IMR-90 (cell line): ENCODE results near the gene STX16.

Experiments used
- BHLHE40 ChIP-seq: fragments of 150-350 bp; IDR thresholded peaks from 2 replicates; pipeline ENCODE4 v1.6.1; 2016; ENCODE audit warnings: mild to moderate bottlenecking, low read depth, low read length
- CEBPB ChIP-seq: IDR thresholded peaks from 2 replicates; pipeline ENCODE4 v1.6.1; 2012; ENCODE audit warnings: low read depth, low read length, improper control_type of control experiment
- CHD1 ChIP-seq: IDR thresholded peaks from 2 replicates; pipeline ENCODE4 v1.6.1; 2012; ENCODE audit warnings: low read depth, low read length, improper control_type of control experiment
- MAZ ChIP-seq: IDR thresholded peaks from 2 replicates; pipeline ENCODE4 v1.6.1; 2012; ENCODE audit warnings: low read depth, mild to moderate bottlenecking, low read length, improper control_type of control experiment, moderate library complexity, borderline replicate concordance
- POLR2A ChIP-seq: IDR thresholded peaks from 2 replicates; pipeline ENCODE4 v1.6.1; 2012; ENCODE audit warnings: mild to moderate bottlenecking, low read depth, low read length
- RAD21 ChIP-seq: IDR thresholded peaks from 2 replicates; pipeline ENCODE4 v1.6.1; 2012; ENCODE audit warnings: low read length, improper control_type of control experiment
- RCOR1 ChIP-seq: IDR thresholded peaks from 2 replicates; pipeline ENCODE4 v1.6.1; 2012; ENCODE audit warnings: mild to moderate bottlenecking, low read length, improper control_type of control experiment; ENCODE audit not compliant: insufficient replicate concordance
- RFX5 ChIP-seq: IDR thresholded peaks from 2 replicates; pipeline ENCODE4 v1.8.0; 2012; ENCODE audit warnings: low read depth, mild to moderate bottlenecking, low read length, moderate library complexity
- USF2 ChIP-seq: fragments of 150-350 bp; IDR thresholded peaks from 2 replicates; pipeline ENCODE4 v1.6.1; 2017; ENCODE audit warnings: mild to moderate bottlenecking, antibody characterized with exemption, low read length, low read depth
- TF ChIP-seq, protein P1 (sequence below): conservative IDR thresholded peaks from 2 replicates; pipeline ENCODE4 v1.5.1; 2012; ENCODE audit warnings: mild to moderate bottlenecking, low read depth, low read length, improper control_type of control experiment
- TF ChIP-seq, protein P2 (sequence below): fragments of 150-350 bp; IDR thresholded peaks from 2 replicates; pipeline ENCODE4 v1.6.1; 2016; ENCODE audit warnings: low read depth, mild to moderate bottlenecking, low read length, moderate library complexity, borderline replicate concordance

- TF ChIP-seq, protein P1, sequence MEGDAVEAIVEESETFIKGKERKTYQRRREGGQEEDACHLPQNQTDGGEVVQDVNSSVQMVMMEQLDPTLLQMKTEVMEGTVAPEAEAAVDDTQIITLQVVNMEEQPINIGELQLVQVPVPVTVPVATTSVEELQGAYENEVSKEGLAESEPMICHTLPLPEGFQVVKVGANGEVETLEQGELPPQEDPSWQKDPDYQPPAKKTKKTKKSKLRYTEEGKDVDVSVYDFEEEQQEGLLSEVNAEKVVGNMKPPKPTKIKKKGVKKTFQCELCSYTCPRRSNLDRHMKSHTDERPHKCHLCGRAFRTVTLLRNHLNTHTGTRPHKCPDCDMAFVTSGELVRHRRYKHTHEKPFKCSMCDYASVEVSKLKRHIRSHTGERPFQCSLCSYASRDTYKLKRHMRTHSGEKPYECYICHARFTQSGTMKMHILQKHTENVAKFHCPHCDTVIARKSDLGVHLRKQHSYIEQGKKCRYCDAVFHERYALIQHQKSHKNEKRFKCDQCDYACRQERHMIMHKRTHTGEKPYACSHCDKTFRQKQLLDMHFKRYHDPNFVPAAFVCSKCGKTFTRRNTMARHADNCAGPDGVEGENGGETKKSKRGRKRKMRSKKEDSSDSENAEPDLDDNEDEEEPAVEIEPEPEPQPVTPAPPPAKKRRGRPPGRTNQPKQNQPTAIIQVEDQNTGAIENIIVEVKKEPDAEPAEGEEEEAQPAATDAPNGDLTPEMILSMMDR = no peak
- TF ChIP-seq POLR2A (no peak), RAD21 (no peak), CEBPB (no peak), RCOR1 (no peak), BHLHE40 (no peak), RFX5 (no peak), CHD1 (no peak), USF2 (no peak), MAZ (no peak)
- TF ChIP-seq, protein P2, sequence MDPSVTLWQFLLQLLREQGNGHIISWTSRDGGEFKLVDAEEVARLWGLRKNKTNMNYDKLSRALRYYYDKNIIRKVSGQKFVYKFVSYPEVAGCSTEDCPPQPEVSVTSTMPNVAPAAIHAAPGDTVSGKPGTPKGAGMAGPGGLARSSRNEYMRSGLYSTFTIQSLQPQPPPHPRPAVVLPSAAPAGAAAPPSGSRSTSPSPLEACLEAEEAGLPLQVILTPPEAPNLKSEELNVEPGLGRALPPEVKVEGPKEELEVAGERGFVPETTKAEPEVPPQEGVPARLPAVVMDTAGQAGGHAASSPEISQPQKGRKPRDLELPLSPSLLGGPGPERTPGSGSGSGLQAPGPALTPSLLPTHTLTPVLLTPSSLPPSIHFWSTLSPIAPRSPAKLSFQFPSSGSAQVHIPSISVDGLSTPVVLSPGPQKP = no peak
Observed at GRCh38 chr20:58721951-58722778, 71.1 kb downstream of the STX16 start.
